ENCODE measurements around the gene ACTR6.
"Not testable (repeated sequence)": the region's sequence is repeated elsewhere in the genome, so short reads cannot be mapped to it uniquely, and the experiment has no call there.

ACTR6 gene

GRCh38 chr12:100263131-100263530 lies 62.5 kb downstream of the ACTR6 start:
- ATAC-seq (ENCODE audit: low read depth), result no peak
- Histone ChIP-seq H3K4me3 (ENCODE audit: severe bottlenecking) (no peak overlapping the region), H3K4me1 (ENCODE audit: insufficient read depth, poor library complexity, severe bottlenecking) (peaks cover 6% of the 10 kb centered on the region), H3K36me3 (ENCODE audit: low read depth) (no peaks in the 10 kb centered on the region), H3K27ac (ENCODE audit: poor library complexity, severe bottlenecking) (no peak overlapping the region), H3K9me3 (ENCODE audit: severe bottlenecking) (no peaks in the 10 kb centered on the region), H3K27me3 (ENCODE audit: insufficient read depth, poor library complexity, severe bottlenecking) (no peaks in the 10 kb centered on the region)
- TF ChIP-seq CTCF (IDR thresholded peaks at IDR 0.05; ENCODE audit: poor library complexity, severe bottlenecking), result no peak
- DNase-seq (ENCODE audit: low spot score), result no peak

GRCh38 chr12:100265107-100265506 lies 64.5 kb downstream of the ACTR6 start:
- ATAC-seq (ENCODE audit: low read depth); H3K36me3 ChIP-seq (ENCODE audit: low read depth); H3K27ac ChIP-seq (ENCODE audit: poor library complexity, severe bottlenecking); H3K9me3 ChIP-seq (ENCODE audit: severe bottlenecking); H3K27me3 ChIP-seq (ENCODE audit: insufficient read depth, poor library complexity, severe bottlenecking); DNase-seq (ENCODE audit: low spot score); H3K4me3 ChIP-seq (ENCODE audit: severe bottlenecking): not testable (repeated sequence)
- peaks cover 14% of the 10 kb centered on the region for H3K4me1 ChIP-seq (ENCODE audit: insufficient read depth, poor library complexity, severe bottlenecking)

GRCh38 chr12:100265732-100266584 lies 65.3 kb downstream of the ACTR6 start:
- peak overlapping the region; percentile 81 for H3K27ac ChIP-seq (ENCODE audit: poor library complexity, severe bottlenecking)
- peaks cover 14% of the 10 kb centered on the region for H3K4me1 ChIP-seq (ENCODE audit: insufficient read depth, poor library complexity, severe bottlenecking)
- peaks cover 4% of the 10 kb centered on the region; the same call in 1 of the 2 replicates for H3K36me3 ChIP-seq (ENCODE audit: low read depth)
- TF ChIP-seq CTCF (IDR thresholded peaks at IDR 0.05; ENCODE audit: poor library complexity, severe bottlenecking), result no peak
- DNase-seq (ENCODE audit: low spot score), result no peak
- ATAC-seq (ENCODE audit: low read depth), result no peak; the same call in 2 of the 3 replicates
- H3K27me3 ChIP-seq (ENCODE audit: insufficient read depth, poor library complexity, severe bottlenecking), result no peaks in the 10 kb centered on the region
- H3K4me3 ChIP-seq (ENCODE audit: severe bottlenecking), result peak overlapping the region; percentile 86
- no peaks in the 10 kb centered on the region for H3K9me3 ChIP-seq (ENCODE audit: severe bottlenecking)

- peak; percentile 81 for ATAC-seq (ENCODE audit: low read depth)
These were observed 65.9 kb downstream of the ACTR6 start for GRCh38 chr12:100266585-100266834.

More at GRCh38 chr12:100266585-100266834, 65.9 kb downstream of the ACTR6 start:
- TF ChIP-seq CTCF (IDR thresholded peaks at IDR 0.05; ENCODE audit: poor library complexity, severe bottlenecking), result no peak
- Histone ChIP-seq H3K36me3 (ENCODE audit: low read depth) (peaks cover 6% of the 10 kb centered on the region), H3K4me1 (ENCODE audit: insufficient read depth, poor library complexity, severe bottlenecking) (peaks cover 14% of the 10 kb centered on the region), H3K9me3 (ENCODE audit: severe bottlenecking) (no peaks in the 10 kb centered on the region), H3K27me3 (ENCODE audit: insufficient read depth, poor library complexity, severe bottlenecking) (no peaks in the 10 kb centered on the region), H3K4me3 (ENCODE audit: severe bottlenecking) (peak overlapping the region; percentile 86), H3K27ac (ENCODE audit: poor library complexity, severe bottlenecking) (peak overlapping the region; percentile 81)
- DNase-seq (ENCODE audit: low spot score), result peak; percentile 92

Measured in RWPE2 (cell line).